ENCODE data around the gene HOXC10. TPM values are rescaled to one million over a fixed set of nuclear protein-coding genes. Genes with fewer than 3 reads are reported as not detected.

HOXC10 gene
- total RNA-seq, 3 donors from 2014 or later (not counting 1 experiment from before 2014, with no cell fraction given) = not detected

- Histone ChIP-seq H3K27me3 (ENCODE audit: control insufficient read depth, insufficient read depth, low read length) (peaks cover 96% of the 10 kb centered on the region), H3K4me1 (ENCODE audit: control insufficient read depth, insufficient read depth, low read length) (peaks cover 33% of the 10 kb centered on the region), H3K36me3 (ENCODE audit: control insufficient read depth, insufficient read depth, low read length) (no peaks in the 10 kb centered on the region), H3K27ac (ENCODE audit: low read length) (no peak overlapping the region), H3K9me3 (ENCODE audit: control insufficient read depth, insufficient read depth, low read length) (no peaks in the 10 kb centered on the region), H3K4me3 (ENCODE audit: low read length) (no peak overlapping the region)
- peaks cover 42 to 44% of the 10 kb centered on the region in 2 donors for H3K4me1 Mint-ChIP-seq
- H3K27ac Mint-ChIP-seq = no peak overlapping the region
- H3K27me3 Mint-ChIP-seq (ENCODE audit: low read depth in 2 of 2) = peaks cover 73 to 96% of the 10 kb centered on the region in 2 donors
- peak overlapping the region; percentile 32 for H3K4me3 Mint-ChIP-seq
- intact Hi-C loops (cut with micrococcal nuclease) = no loop called here
- DNase-seq (no peak), ATAC-seq (no peak)
- H3K36me3 Mint-ChIP-seq = peaks cover 18% of the 10 kb centered on the region
- TF ChIP-seq CTCF (IDR thresholded peaks at IDR 0.05) = no peak
- WGBS (ENCODE audit: insufficient coverage) = 9% methylated on average over 36 of the region's 38 CpGs
- no peaks in the 10 kb centered on the region for H3K9me3 Mint-ChIP-seq
These were observed 21.3 kb upstream of the HOXC10 start for GRCh38 chr12:53963434-53964314.

GRCh38 chr12:53964315-53964713 lies 20.6 kb upstream of the HOXC10 start:
- Mint-ChIP-seq H3K4me3 (peak overlapping the region; percentile 32), H3K36me3 (peaks cover 18% of the 10 kb centered on the region), H3K9me3 (no peaks in the 10 kb centered on the region), H3K27me3 (ENCODE audit: low read depth in 2 of 2) (peaks cover 75 to 96% of the 10 kb centered on the region in 2 donors), H3K27ac (no peak overlapping the region), H3K4me1 (peaks cover 42 to 44% of the 10 kb centered on the region in 2 donors)
- TF ChIP-seq CTCF (IDR thresholded peaks at IDR 0.05) = no peak
- Histone ChIP-seq H3K9me3 (ENCODE audit: control insufficient read depth, insufficient read depth, low read length) (no peaks in the 10 kb centered on the region), H3K27me3 (ENCODE audit: control insufficient read depth, insufficient read depth, low read length) (peaks cover 96% of the 10 kb centered on the region), H3K4me1 (ENCODE audit: control insufficient read depth, insufficient read depth, low read length) (peaks cover 33% of the 10 kb centered on the region), H3K36me3 (ENCODE audit: control insufficient read depth, insufficient read depth, low read length) (no peaks in the 10 kb centered on the region), H3K4me3 (ENCODE audit: low read length) (no peak overlapping the region), H3K27ac (ENCODE audit: low read length) (no peak overlapping the region)
- no peak for DNase-seq
- WGBS (ENCODE audit: insufficient coverage) = 6% methylated on average over 2 of the region's 2 CpGs
- intact Hi-C loops (cut with micrococcal nuclease) = no loop called here
- ATAC-seq = no peak

- intact Hi-C loops (cut with micrococcal nuclease) = no loop called here
- peaks cover 8% of the 10 kb centered on the region for H3K36me3 Mint-ChIP-seq
- Histone ChIP-seq H3K4me3 (ENCODE audit: low read length) (no peak overlapping the region), H3K9me3 (ENCODE audit: control insufficient read depth, insufficient read depth, low read length) (no peaks in the 10 kb centered on the region), H3K27me3 (ENCODE audit: control insufficient read depth, insufficient read depth, low read length) (peaks cover 96% of the 10 kb centered on the region), H3K27ac (ENCODE audit: low read length) (no peak overlapping the region), H3K4me1 (ENCODE audit: control insufficient read depth, insufficient read depth, low read length) (peaks cover 29% of the 10 kb centered on the region), H3K36me3 (ENCODE audit: control insufficient read depth, insufficient read depth, low read length) (no peaks in the 10 kb centered on the region)
- DNase-seq (no peak), ATAC-seq (no peak)
- peak overlapping the region; percentile 4 for H3K4me3 Mint-ChIP-seq
- no peak overlapping the region for H3K27ac Mint-ChIP-seq
- peaks cover 32 to 35% of the 10 kb centered on the region in 2 donors for H3K4me1 Mint-ChIP-seq
- H3K9me3 Mint-ChIP-seq = no peaks in the 10 kb centered on the region
- 7% methylated on average over 18 of the region's 18 CpGs for WGBS (ENCODE audit: insufficient coverage)
- H3K27me3 Mint-ChIP-seq (ENCODE audit: low read depth in 2 of 2) = peaks cover 73 to 94% of the 10 kb centered on the region in 2 donors
- TF ChIP-seq CTCF (IDR thresholded peaks at IDR 0.05) = no peak
These were observed 19.5 kb upstream of the HOXC10 start for GRCh38 chr12:53965281-53966084.

Measured in natural killer cell (primary cell).